HEK293 (cell line): ENCODE data around the gene LIN7A.
A peak's percentile ranks its signal among the peaks of the same experiment; 100 is the strongest.

Experiments
- CTCF ChIA-PET: fragments of 350-600 bp; formaldehyde crosslinking; extraction: SDS; loops from one replicate; lab custom pipeline; 2021; ENCODE audit warnings: antibody characterized with exemption; lab: Yijun Ruan, JAX
- POLR2A ChIA-PET: fragments of 300-600 bp; formaldehyde crosslinking; extraction: SDS; loops from one replicate; lab custom pipeline; 2020; ENCODE audit warnings: antibody characterized with exemption, inconsistent platforms; lab: Yijun Ruan, JAX
- H3K27ac ChIP-seq: fragments of 200-500 bp; sonication (Bioruptor generic); 2 replicates; pipeline ENCODE4 v1.5.1; 2014; ENCODE audit warnings: low read depth, low read length, control low read depth, inconsistent platforms; ENCODE audit errors: extremely low read depth
- H3K36me3 ChIP-seq, 2 experiments: fragments of 200-500 bp in 1 of 2; sonication (Bioruptor generic) in 1 of 2; 1 replicate in 1 of 2; 2 replicates in 1 of 2; pipeline ENCODE4 v1.5.1; 2014 to 2017; ENCODE audit warnings: inconsistent platforms in 2 of 2, low read length in 2 of 2; ENCODE audit not compliant: control insufficient read depth in 2 of 2, insufficient read depth in 1 of 2
- H3K4me1 ChIP-seq: fragments of 200-500 bp; sonication (Bioruptor generic); 2 replicates; pipeline ENCODE4 v1.5.1; 2014; ENCODE audit warnings: mild to moderate bottlenecking, low read length, inconsistent platforms; ENCODE audit not compliant: control insufficient read depth, insufficient read depth
- H3K4me3 ChIP-seq: 2 replicates; pipeline ENCODE4 v1.5.1; 2011; ENCODE audit warnings: low read depth, mild to moderate bottlenecking, control low read depth, low read length, moderate library complexity
- H3K9me3 ChIP-seq: fragments of 200-500 bp; sonication (Bioruptor generic); 2 replicates; pipeline ENCODE4 v1.5.1; 2014; ENCODE audit warnings: low read depth, low read length, inconsistent platforms; ENCODE audit not compliant: control insufficient read depth, insufficient read depth
- CTCF ChIP-seq: fragments of 450-650 bp; formaldehyde crosslinking; IDR thresholded peaks from 2 replicates; pipeline ENCODE4 v1.5.1; 2016; ENCODE audit warnings: missing biosample characterization, missing genetic modification characterization
- GFI1B ChIP-seq: fragments of 450-650 bp; formaldehyde crosslinking; IDR thresholded peaks from 2 replicates; pipeline ENCODE4 v1.5.1; 2016; ENCODE audit warnings: missing biosample characterization, missing genetic modification characterization
- KLF1 ChIP-seq: fragments of 450-650 bp; formaldehyde crosslinking; IDR thresholded peaks from 2 replicates; pipeline ENCODE4 v1.5.1; 2016; ENCODE audit warnings: missing biosample characterization, missing genetic modification characterization
- PBX3 ChIP-seq: sonication (generic); formaldehyde crosslinking; IDR thresholded peaks from 2 replicates; pipeline ENCODE4 v1.8.1; 2022; ENCODE audit warnings: mild to moderate bottlenecking, moderate library complexity, missing genetic modification reagents
- SETDB1 ChIP-seq: IDR thresholded peaks from one replicate; pipeline ENCODE4 v1.6.1; 2017; ENCODE audit warnings: mild to moderate bottlenecking, low read length, moderate library complexity, mixed read lengths; ENCODE audit not compliant: insufficient read length
- WT1 ChIP-seq: fragments of 450-650 bp; formaldehyde crosslinking; IDR thresholded peaks from 2 replicates; pipeline ENCODE4 v1.5.1; 2016; ENCODE audit warnings: missing biosample characterization, missing genetic modification characterization
- ZBTB21 ChIP-seq: fragments of 450-650 bp; formaldehyde crosslinking; IDR thresholded peaks from 2 replicates; pipeline ENCODE4 v1.5.1; 2017; ENCODE audit warnings: missing biosample characterization, missing genetic modification characterization
- ZNF202 ChIP-seq: fragments of 450-650 bp; formaldehyde crosslinking; IDR thresholded peaks from 2 replicates; pipeline ENCODE4 v1.5.1; 2016; ENCODE audit warnings: missing biosample characterization, missing genetic modification characterization, borderline replicate concordance
- ZNF362 ChIP-seq: fragments of 450-650 bp; formaldehyde crosslinking; IDR thresholded peaks from 2 replicates; pipeline ENCODE4 v1.5.1; 2016; ENCODE audit warnings: missing biosample characterization, missing genetic modification characterization
- ZNF433 ChIP-seq: fragments of 450-650 bp; formaldehyde crosslinking; IDR thresholded peaks from 2 replicates; pipeline ENCODE4 v1.5.1; 2016; ENCODE audit warnings: missing biosample characterization, missing genetic modification characterization, low read depth
- ZNF623 ChIP-seq: fragments of 450-650 bp; formaldehyde crosslinking; IDR thresholded peaks from 2 replicates; pipeline ENCODE4 v1.5.1; 2016; ENCODE audit warnings: missing biosample characterization, missing genetic modification characterization
- ZNF654 ChIP-seq: fragments of 450-650 bp; formaldehyde crosslinking; IDR thresholded peaks from 2 replicates; pipeline ENCODE4 v1.5.1; 2016; ENCODE audit warnings: low read depth, missing biosample characterization, missing genetic modification characterization
- ZNF777 ChIP-seq: fragments of 450-650 bp; formaldehyde crosslinking; IDR thresholded peaks from 2 replicates; pipeline ENCODE4 v1.5.1; 2017; ENCODE audit warnings: missing biosample characterization, missing genetic modification characterization, borderline replicate concordance
- ZNF837 ChIP-seq: fragments of 450-650 bp; formaldehyde crosslinking; IDR thresholded peaks from 2 replicates; pipeline ENCODE4 v1.5.1; 2016; ENCODE audit warnings: missing biosample characterization, missing genetic modification characterization
- TF ChIP-seq, protein P1 (sequence below): fragments of 450-650 bp; formaldehyde crosslinking; IDR thresholded peaks from 2 replicates; pipeline ENCODE4 v1.5.1; 2016; ENCODE audit warnings: missing biosample characterization, missing genetic modification characterization, low read depth
- TF ChIP-seq, protein P2 (sequence below): fragments of 450-650 bp; formaldehyde crosslinking; IDR thresholded peaks from 2 replicates; pipeline ENCODE4 v1.5.1; 2017; ENCODE audit warnings: missing biosample characterization, mild to moderate bottlenecking, missing genetic modification characterization, moderate library complexity
- TF ChIP-seq, protein P3 (sequence below): fragments of 450-650 bp; formaldehyde crosslinking; IDR thresholded peaks from 2 replicates; pipeline ENCODE4 v1.5.1; 2017; ENCODE audit warnings: missing biosample characterization, missing genetic modification characterization

Gene LIN7A

GRCh38 chr12:80766210-80766609 lies 171.5 kb downstream of the LIN7A start:
- ChIA-PET CTCF (no interaction called here), POLR2A (no interaction called here)
- Histone ChIP-seq H3K4me1 (no peaks in the 10 kb centered on the region), H3K36me3 (no peaks in the 10 kb centered on the region), H3K27ac (no peak overlapping the region), H3K4me3 (no peak overlapping the region), H3K9me3 (no peaks in the 10 kb centered on the region)
- no peak for TF ChIP-seq PBX3 (CRISPR knock-in tag)
- TF ChIP-seq, protein P1, sequence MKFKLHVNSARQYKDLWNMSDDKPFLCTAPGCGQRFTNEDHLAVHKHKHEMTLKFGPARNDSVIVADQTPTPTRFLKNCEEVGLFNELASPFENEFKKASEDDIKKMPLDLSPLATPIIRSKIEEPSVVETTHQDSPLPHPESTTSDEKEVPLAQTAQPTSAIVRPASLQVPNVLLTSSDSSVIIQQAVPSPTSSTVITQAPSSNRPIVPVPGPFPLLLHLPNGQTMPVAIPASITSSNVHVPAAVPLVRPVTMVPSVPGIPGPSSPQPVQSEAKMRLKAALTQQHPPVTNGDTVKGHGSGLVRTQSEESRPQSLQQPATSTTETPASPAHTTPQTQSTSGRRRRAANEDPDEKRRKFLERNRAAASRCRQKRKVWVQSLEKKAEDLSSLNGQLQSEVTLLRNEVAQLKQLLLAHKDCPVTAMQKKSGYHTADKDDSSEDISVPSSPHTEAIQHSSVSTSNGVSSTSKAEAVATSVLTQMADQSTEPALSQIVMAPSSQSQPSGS (tag by site-specific recombination): no peak
- TF ChIP-seq ZBTB21 (tag by site-specific recombination): no peak
- no peak for TF ChIP-seq ZNF433
- TF ChIP-seq ZNF623 (tag by site-specific recombination): no peak
- TF ChIP-seq GFI1B: no peak
- TF ChIP-seq ZNF202 (tag by site-specific recombination): no peak
- no peak for TF ChIP-seq SETDB1
- TF ChIP-seq, protein P2, sequence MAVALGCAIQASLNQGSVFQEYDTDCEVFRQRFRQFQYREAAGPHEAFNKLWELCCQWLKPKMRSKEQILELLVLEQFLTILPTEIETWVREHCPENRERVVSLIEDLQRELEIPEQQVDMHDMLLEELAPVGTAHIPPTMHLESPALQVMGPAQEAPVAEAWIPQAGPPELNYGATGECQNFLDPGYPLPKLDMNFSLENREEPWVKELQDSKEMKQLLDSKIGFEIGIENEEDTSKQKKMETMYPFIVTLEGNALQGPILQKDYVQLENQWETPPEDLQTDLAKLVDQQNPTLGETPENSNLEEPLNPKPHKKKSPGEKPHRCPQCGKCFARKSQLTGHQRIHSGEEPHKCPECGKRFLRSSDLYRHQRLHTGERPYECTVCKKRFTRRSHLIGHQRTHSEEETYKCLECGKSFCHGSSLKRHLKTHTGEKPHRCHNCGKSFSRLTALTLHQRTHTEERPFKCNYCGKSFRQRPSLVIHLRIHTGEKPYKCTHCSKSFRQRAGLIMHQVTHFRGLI: no peak
- no peak for TF ChIP-seq ZNF777 (tag by site-specific recombination)
- TF ChIP-seq WT1 (tag by site-specific recombination): no peak
- TF ChIP-seq ZNF837 (tag by site-specific recombination): no peak

GRCh38 chr12:80763874-80764273 lies 173.9 kb downstream of the LIN7A start:
- TF ChIP-seq, protein P3, sequence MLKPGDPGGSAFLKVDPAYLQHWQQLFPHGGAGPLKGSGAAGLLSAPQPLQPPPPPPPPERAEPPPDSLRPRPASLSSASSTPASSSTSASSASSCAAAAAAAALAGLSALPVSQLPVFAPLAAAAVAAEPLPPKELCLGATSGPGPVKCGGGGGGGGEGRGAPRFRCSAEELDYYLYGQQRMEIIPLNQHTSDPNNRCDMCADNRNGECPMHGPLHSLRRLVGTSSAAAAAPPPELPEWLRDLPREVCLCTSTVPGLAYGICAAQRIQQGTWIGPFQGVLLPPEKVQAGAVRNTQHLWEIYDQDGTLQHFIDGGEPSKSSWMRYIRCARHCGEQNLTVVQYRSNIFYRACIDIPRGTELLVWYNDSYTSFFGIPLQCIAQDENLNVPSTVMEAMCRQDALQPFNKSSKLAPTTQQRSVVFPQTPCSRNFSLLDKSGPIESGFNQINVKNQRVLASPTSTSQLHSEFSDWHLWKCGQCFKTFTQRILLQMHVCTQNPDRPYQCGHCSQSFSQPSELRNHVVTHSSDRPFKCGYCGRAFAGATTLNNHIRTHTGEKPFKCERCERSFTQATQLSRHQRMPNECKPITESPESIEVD (tag by site-specific recombination): peak; percentile 51; the same call in 1 of the 2 replicates
- TF ChIP-seq CTCF (tag by site-specific recombination) (0 out of 2 replicates have a peak, but pooled peaks have one; percentile 16), ZNF654 (peak; percentile 58), KLF1 (tag by site-specific recombination) (no peak), ZNF362 (peak; percentile 71; the same call in 1 of the 2 replicates)
- CTCF ChIA-PET: interaction anchor here (0.6 to 2.9 kb wide), 8 partner anchors 129 to 1044 kb away, joined by 3 to 17 read pairs (median 4); no protein-coding TSS in a partner anchor
- POLR2A ChIA-PET: no interaction called here
- Histone ChIP-seq H3K4me3 (no peak overlapping the region), H3K36me3 (no peaks in the 10 kb centered on the region), H3K27ac (no peak overlapping the region), H3K4me1 (no peaks in the 10 kb centered on the region), H3K9me3 (no peaks in the 10 kb centered on the region)
